ENCODE measurements around the gene ESR1.

GRCh38 chr6:151869787-151870186, 62.3 kb downstream of the ESR1 start:
- TF ChIP-seq CTCF (IDR thresholded peaks at IDR 0.05) (no peak), POLR2A (IDR thresholded peaks at IDR 0.05; ENCODE audit: low read depth) (no peak)

Measured in esophagus muscularis mucosa (tissue), 3 donors.